GM21825 (cell line): ENCODE measurements around the gene OR10X1.

ENCODE experiments used
- ATAC-seq: cut with Tn5 transposase; IDR thresholded peaks from one replicate; pipeline ENCODE4 v1.9.1; 2021; ENCODE audit warnings: mild to moderate bottlenecking, moderate library complexity; ENCODE audit not compliant: unreplicated experiment

OR10X1 gene

GRCh38 chr1:158579733-158580132 is at the start of gene OR10X1:
Gene OR10X1, minus strand, starts transcription at chr1:158579899. Its CDS starts 0 bp downstream, at chr1:158579899.
- ATAC-seq = no peak

DNA sequence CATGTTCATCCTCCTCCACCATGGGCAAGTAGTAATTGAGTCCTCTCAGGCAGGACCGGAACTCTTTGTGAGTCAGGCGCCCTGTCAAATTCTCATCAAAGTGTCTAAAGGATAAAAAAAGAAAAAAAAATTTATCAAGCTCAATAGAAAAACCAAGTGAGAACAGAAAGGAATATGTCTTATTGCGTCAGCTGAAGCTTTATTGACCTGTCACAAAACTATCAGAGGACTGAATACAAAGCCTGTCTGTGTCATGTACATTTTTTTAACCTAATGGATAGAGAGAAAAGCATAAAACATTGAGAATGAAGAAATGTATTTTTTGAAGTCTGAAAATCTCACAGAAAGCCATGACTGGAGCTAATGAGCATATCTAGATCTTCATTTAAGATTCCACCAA is 34.1 kb upstream of the OR10X1 start:
- no peak for ATAC-seq

DNA sequence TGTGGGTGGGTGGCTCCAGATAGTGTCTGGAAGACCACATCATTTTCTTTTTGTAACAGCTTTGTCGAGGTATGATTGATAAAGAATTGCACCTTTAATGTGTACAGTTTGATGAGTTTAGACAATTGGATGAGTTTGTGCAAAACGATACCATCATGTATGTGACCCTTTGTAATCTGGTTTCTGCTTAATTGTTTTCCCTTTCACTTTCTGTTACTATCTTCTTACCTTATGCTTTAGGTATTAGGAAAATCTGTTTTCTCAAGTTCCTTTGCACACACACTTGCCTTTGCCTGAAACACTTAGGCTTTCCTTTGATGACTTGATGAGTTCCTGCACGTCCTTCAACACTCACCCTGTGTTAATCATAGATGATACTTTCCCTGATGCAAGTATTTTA is 32.2 kb upstream of the OR10X1 start:
- ATAC-seq = no peak

GRCh38 chr1:158607296-158607695 is 27.6 kb upstream of the OR10X1 start:
- ATAC-seq = no peak

DNA sequence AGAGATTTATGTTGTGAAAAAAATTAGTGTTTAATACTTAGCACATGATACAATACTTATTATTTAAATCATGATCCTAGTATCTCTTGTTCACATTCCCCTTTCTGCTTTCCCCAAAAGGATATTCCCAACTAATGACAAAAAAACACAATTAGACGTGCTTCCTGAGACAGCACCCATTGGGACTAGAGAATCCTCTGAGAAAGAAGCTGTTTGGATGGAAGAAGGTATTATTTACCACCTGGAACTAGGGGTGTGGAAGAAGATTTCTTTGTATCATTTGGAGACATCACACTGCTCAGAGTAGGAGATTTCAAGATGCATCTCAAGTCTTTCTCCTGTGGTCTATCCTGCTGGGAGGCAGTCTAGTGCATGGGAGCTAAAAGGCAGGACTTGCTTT is 25.3 kb upstream of the OR10X1 start, which contains the start of gene OR10Z1:
Gene OR10Z1, plus strand, starts transcription at position 301 of the 400 bp plus-strand sequence. CDS start 1,171 bp downstream, outside the sequence.
- ATAC-seq = no peak

DNA sequence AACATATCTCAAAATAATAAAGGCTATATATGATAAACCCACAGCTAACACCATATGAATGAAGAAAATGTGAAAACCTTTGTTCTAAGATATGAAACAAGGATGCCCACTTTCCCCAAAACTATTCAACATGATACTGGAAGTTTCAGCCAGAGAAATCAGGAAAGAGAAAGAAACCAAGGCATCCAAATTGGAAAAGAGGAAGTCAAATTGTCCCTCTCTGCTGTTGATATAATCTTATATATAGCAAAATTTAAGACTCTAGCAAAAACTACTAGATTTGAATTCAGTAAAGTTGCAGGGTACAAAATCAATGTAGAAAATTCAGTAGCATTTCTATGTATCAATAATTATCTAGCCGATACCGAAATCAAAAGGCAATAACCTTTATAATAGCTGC is 21.0 kb upstream of the OR10X1 start:
- ATAC-seq = no peak

DNA sequence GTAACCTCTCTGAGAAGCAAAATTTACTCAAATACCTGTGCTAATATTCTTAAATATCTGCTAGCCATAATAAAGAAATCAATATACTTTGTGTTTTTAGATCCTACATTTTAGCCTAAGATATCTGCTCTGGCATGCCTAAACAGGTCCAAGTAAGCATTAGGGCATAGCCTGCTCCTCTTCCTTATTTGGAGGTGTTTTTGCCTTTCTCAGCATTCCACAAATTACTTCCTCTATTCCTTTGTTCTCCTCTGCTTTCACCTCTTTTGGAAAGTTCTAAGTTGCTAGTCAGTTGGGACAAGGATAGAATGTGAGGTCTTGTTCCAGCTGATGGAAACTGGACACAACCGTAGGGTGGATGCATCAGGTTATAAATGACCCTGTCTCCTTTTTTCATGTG is 7.2 kb upstream of the OR10X1 start:
- ATAC-seq = no peak

DNA sequence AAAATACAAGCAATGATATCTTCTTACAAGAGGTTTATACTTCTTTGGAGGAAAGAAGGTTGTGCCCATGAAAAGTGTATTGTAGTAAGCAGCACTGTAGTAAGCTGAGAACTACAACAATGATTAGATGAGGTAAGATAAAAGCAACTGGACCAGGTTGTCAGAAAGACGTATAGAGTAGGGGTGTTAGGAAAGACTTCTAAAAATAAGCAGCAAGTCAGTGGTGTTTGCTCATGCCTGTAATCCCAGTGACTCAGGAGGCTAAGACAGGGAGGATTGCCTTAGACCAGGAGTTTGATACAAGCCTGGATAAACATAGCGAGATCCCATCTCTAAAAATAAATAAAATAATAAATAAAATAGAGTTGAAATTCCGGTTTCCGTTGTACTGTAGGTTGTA is 4.3 kb upstream of the OR10X1 start:
- no peak for ATAC-seq

GRCh38 chr1:158577561-158577960 is 2.1 kb downstream of the OR10X1 start:
- ATAC-seq = no peak

DNA sequence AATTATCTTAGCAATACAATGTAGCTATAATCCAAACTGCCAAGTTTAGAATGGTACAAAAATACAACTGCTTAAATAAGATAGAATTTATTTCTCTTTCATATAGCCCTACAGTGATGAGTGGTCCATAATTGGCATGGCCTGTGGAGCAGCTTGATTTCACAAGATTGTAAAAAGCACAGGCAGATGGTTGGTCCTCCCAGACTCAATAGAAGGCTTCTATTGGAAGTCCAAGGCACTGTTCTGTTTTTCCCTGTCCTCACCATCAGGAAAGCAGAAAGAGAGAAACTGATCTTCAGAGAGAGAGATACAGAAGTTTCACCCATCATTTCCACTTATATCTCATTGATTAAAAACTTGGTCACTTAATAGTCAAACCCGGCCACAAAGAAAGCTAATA is 7.5 kb downstream of the OR10X1 start:
- ATAC-seq = no peak

DNA sequence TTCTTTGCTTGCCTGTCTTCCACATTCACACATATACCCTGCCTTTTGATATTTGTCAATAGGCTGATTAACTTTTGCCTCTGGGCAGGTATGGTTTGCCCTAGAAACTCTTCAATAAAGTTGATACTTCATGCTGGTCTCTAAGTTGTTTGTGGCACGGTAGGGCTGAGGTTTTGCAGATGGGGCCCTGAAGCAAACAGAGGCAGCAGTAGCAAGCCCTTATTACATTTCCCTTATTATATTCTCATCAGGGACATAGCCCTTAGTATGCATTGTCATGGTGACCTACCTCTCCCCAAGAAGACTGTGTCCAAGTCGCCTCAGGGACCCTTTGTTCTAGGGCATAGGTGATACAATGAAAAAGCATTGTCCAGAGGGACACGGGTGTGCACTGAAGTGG is 9.2 kb downstream of the OR10X1 start, which contains the start of gene OR6P1:
Gene OR6P1, minus strand, starts transcription at position 101 of the 400 bp plus-strand sequence. CDS start 6,976 bp downstream, outside the sequence.
- ATAC-seq = no peak

DNA sequence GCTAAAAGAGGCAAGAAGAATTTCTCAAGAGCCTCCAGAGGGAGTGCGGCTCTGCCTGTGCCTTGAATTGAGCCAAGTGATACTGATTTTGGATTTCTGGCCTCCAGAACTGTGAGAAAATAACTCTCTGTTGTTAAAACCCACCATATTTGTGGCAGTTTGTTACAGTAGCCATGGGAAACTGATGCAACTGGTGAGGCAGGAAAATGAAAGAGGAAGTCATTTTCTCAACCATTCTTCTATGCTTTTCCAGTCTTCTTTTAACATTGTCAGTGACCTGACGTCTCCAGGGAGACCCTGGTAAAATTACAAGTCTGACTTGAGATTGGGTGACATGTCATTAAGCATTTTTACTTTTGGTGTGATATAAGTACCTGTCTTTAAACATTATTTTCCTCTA is 15.1 kb downstream of the OR10X1 start:
- no peak for ATAC-seq

DNA sequence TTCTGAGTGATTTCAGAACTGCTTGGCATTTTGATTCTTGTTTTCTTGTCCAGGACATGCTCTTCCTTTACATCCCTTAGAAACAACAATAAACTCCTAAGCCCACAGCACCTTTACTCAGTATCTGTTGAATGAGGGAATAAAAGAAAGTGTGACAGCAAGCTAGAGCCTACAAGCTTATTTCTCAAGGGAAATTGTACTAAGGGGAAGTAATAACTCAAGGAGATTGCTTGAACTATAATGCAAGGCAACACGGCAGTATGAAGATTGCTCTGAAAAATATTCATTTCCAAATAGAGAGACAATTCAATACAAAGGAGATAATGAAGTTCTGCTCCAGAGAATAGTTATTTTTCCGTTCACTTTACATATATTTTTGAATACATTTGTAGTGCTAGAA is 15.8 kb downstream of the OR10X1 start:
- ATAC-seq = no peak

DNA sequence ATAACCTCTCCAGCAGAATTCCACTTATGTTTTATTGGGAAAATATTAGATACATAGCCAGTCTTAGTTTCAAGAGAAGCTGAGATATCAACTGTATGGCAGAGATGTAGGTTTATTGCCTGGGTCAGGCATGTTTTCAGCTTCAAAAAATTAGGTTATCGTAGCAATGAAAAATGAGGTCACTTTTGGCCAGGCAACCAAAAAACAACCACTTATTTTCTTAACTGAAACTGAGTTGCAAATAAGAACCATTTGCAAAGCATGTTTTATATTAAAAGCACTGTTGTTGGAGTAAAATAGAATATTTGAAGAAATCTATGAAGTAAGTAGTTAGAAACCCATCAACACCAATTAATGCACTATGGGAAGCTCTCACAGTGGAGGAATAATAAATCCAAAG is 20.0 kb downstream of the OR10X1 start:
- ATAC-seq = no peak

DNA sequence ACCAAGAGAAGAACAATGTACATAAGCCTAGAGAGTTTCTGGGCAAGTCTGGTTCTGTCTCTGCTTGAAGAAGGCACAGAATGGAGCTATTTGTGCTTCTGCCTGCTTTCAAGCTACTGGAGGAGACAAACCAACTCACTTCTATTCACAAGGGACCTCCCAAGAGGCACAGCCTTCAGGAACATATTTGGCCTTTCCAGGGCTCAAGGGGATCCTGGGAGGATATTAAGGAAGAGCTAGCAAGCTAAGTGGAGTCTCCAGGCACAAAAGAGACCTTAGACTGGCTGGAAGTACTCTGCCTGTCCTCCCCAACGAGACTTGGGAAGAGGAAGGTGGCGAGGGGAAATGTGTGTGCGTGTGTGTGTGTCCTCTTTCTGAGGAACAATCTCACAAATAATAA is 25.3 kb downstream of the OR10X1 start, which contains the start of gene OR6Y1:
Gene OR6Y1, minus strand, starts transcription at position 54 of the 400 bp plus-strand sequence. CDS start 6,300 bp downstream, outside the sequence.
- ATAC-seq = no peak

DNA sequence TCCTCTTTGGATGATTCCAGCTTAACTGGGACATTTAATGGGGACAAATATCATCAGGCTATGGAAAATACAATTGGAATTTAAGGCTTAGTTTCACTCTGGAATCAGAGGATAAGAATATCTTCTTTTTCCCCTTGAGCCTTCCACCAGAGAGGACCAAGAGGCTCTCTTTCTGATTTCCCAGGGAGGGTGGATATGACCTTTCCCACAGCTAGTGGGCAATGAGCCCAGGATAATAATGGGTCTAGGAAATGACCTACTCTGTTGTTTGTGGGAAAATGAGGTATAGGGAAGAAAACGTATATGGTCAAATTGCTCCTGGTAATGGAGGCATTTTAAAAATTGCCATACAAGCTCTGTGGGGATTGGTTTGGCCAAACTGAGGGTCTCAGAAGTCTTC is 27.4 kb downstream of the OR10X1 start:
- no peak for ATAC-seq

DNA sequence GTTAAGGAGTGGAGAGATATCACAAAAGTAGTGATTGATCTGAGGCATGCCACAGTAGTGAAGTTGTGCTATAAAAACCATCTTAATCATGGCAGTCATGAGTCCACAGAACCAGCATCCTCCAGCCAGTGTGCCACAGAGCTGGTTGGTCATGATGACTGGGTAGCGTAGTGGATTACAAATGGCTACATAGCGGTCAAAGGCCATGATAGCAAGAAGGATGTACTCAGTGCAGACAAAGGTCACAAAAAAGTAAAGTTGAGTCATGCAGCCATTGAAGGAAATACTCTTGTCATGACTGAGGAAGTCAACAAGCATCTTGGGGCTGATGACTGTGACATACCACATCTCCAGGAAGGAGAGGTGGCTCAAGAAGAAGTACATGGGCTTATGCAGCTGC is 32.2 kb downstream of the OR10X1 start:
- no peak for ATAC-seq

GRCh38 chr1:158537609-158538008 is 42.1 kb downstream of the OR10X1 start:
- ATAC-seq = no peak

- ATAC-seq = no peak
These were observed 45.2 kb downstream of the OR10X1 start for GRCh38 chr1:158534496-158534895.
